GM21390 (cell line): ENCODE data around the gene SLC5A1.

Source experiments
- ATAC-seq: cut with Tn5 transposase; IDR thresholded peaks from one replicate; pipeline ENCODE4 v1.9.1; 2021; ENCODE audit not compliant: unreplicated experiment

Gene SLC5A1

DNA sequence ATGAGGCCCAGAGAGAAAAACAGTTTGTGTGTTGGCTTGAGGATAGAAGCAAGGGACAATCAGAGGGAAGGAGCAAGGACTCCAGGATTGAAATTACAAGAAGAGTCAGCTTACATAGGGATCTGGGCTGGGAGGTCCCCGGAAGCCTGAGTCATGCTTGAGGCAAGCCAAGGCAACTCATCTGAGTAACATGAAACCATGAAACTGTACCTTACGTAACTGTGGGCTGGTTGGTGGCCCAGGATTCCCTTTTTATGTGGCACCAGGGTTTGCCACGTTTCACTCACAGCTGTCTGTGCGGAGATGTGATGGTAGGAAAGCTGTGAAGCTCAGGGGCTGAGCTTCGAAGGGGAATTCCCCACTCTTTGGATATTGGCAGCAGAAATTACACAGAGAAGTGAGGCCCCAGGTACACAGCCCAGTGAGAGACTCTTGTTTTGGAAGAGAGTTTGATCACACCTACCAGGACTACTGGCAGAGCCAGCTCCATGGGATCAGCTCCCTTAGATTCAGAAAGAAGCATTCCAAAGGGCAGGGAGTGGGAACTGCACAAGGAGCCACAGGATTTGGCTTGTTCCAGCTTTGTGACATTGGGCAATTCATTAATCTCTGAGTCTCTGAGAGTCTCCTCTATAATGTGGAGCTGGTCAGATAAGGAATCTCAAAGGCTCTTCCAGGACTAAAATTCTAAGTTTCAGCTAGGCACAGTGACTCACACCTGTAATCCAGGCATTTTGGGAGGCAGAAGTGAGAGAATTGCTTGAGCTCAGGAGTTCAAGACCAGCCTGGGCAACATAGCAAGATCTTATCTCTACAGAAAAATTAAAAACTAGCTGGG is 7.8 kb downstream of the SLC5A1 start:
- ATAC-seq: no peak

DNA sequence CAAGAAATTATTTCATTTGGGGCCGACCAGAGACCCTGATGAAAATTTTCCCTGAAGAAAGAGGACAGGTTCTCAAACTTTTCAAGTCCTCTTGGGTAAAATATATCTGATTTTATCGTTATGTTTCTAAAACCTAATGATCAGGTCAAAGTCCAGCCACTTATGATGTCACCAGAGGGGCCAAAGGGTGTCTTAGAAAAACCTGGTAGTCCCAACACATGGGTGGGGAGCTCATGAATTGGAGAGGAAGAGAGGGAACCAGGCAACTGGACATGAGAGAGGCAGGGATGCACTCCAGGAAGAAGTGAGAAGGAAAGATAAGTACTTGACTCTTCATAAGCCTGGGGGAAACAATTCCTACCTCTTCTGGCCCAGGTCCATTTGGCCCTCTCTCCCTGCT is 9.2 kb downstream of the SLC5A1 start:
- ATAC-seq: no peak

DNA sequence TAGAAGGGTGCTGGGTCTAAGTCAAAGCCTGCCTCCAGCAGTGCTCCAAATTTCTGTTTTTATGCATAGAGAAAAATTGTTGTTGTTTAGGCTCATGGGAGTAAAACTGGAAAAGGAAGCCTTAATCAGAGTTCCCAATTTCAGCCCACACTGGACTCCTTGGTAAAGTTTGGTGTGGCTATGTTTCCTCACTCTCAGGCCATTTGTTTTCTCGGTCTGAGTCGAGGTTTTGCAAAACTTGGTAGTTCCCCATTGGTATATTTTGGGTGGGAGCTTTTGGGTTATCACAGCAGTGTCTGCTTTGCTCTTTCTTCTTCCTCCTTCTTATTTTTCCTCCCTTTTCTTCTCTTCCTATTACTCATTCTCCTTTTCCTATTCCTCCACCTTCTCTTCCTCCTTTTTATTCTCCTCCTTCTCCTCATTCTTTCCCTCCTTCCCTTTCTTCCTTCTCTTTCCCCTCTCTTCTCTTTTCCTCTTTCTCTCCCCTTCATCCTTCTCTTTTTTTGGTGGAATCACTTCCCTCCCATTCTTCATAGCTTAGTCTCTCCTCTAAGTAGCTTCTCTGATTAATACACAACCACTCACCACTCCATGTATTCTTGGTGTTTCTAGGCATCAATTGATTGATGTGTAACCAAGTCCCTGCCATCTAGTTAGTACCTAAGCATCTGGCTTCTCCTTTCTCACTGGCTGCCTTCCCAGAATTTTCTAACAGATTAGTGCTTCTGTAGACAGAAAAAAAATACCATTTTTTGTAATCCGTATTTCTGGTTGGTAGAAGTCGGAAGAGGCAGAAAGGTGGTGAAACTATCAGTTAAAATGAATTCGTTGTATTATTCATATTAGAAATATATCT is 10.1 kb downstream of the SLC5A1 start:
- no peak for ATAC-seq

GRCh38 chr22:32055069-32055468 is 12.0 kb downstream of the SLC5A1 start:
- no peak for ATAC-seq

DNA sequence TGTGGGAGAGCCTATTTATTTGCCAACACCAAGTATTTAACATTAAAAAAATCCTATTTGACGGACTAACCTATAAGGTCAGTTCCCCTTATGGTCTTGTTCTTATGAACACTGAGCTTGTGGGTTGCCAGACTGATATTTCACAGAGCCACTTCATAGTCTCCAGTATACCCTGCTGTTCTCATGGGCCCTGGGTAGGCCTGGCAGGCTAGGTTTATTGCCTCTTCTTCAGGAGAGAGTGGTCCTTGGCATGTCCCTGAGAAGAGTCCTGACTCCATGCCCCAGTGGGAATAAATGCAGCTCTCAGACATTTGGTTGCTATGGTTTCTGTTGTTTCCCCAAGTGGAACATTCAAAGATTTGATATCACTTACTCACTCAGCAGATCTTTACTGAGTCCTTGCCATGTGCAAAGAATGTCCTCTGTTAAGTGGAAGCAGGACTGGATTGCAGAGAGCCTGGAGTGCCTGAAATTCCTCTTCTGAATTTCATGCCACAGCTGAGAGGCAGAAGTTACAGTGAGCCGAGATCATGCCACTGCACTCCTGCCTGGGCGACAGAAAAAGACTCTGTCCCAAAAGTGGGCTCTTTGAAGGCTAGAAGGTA is 15.7 kb downstream of the SLC5A1 start:
- no peak for ATAC-seq

GRCh38 chr22:32059426-32059825 is 16.4 kb downstream of the SLC5A1 start:
- ATAC-seq: no peak

- no peak for ATAC-seq
These were observed 20.6 kb downstream of the SLC5A1 start for GRCh38 chr22:32063701-32064100.

GRCh38 chr22:32066820-32067219 is 23.8 kb downstream of the SLC5A1 start:
- ATAC-seq: no peak

DNA sequence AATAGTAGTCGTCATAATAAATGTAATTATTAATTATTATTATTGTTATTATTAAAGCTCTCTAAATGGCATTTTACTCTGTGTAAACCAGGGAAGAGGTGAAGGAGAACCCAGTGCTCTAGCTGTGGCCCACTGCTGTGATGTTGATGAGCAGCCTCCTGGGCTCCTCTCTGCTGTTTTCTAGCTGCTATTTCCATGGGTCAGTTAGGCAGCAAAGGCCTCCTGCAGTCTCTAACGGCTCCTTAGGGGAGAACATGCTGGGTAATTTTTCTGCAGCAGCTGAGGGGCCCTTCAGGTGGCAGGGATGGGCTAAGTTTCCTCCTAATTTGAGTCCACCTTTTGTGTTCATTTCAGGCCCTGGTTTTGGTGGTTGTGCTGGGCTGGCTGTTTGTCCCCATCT is 24.6 kb downstream of the SLC5A1 start:
- no peak for ATAC-seq

DNA sequence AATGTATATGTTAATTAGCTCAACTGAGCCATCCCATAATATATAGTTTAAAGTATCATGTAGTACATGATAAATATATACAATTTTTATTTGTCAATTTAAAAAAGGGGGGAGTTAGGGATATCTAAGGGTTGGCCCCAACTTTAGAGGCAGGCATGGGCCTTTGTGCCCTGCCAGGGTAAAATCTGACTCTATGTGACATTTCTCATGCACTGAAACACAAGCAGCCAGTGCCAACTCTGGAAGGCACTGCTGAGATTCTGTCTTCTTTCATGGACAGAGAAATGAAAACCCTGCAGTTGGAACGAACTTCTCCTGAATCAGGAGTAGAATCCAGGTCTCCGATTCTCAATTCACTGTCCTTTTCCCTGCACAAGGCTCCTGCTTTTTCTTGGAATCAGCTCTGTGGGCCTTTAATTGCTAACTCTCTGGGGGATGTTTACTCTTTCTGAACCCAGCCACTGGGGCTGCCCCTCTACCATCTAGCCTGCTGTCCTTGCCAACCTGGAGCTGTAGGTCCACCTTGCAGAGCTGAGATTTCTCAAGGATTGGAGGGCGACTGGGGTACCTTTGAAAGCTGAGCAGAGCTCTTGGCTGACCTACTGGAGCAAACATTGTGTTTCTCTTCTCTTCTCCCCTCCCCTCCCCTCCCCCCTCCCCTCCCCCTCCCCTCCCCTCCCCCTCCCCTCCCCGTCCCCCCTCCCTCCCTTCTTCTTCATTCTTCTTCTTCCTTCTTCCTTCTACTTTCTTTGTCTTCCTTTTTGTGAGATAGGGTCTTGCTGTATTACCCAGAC is 26.7 kb downstream of the SLC5A1 start:
- no peak for ATAC-seq

DNA sequence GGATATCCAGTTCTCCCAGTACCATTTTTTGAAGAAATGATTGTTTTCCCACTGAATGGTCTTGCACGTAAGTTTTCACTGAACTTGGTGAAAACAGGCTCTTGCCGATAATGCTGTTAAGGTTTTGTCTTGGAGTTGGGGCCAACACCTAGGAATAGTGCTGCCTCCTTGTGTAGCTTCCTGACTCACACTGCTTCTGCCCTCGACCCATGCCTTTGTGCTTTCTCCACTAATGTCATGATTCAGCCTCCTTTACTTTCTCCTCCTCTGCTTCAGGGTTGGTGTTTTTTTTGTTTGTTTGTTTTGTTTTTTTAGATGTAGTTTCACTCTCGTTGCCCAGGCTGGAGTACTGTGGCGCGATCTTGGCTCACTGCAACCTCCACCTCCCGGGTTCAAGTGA is 30.2 kb downstream of the SLC5A1 start:
- no peak for ATAC-seq

- ATAC-seq: no peak
These were observed 30.8 kb downstream of the SLC5A1 start for GRCh38 chr22:32073823-32074380.

DNA sequence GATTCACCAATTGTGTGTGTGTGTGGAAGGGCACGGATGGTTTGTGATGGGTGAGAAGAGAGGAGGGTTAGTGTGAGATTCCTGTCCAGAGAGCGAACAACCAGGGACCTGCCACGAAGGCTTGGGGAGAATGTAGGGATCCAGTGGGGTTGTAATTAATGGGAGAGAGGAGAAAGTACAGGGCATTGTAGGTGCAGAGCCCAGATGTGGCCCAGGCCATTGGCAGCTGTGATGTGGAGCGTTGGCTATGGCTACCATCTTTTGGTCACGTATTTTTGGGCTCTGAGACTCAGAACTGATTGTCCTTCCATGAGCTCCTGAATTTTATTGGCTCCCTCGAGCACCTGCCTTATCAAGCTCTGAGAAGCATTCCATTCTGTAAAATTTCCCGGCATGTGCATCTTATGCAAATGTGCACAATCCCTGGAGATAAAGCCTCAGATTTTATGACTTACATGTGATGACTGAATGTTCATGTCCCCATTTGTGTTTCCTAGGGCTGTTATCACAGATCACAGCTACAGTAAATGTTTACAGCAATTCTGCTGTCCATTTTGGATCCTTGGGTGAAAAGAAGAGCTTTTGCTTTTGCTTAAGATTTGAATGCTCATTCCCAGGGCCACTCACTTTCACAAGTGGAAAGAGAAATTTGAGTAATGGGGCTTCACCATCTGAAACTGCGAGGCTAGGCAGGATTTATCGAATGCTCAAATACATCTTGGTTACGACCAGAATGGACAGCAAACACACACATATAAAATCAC is 33.1 kb downstream of the SLC5A1 start:
- no peak for ATAC-seq

GRCh38 chr22:32076761-32077084 is 33.7 kb downstream of the SLC5A1 start:
- ATAC-seq: no peak

- ATAC-seq: no peak
These were observed 34.1 kb downstream of the SLC5A1 start for GRCh38 chr22:32077151-32077550.

DNA sequence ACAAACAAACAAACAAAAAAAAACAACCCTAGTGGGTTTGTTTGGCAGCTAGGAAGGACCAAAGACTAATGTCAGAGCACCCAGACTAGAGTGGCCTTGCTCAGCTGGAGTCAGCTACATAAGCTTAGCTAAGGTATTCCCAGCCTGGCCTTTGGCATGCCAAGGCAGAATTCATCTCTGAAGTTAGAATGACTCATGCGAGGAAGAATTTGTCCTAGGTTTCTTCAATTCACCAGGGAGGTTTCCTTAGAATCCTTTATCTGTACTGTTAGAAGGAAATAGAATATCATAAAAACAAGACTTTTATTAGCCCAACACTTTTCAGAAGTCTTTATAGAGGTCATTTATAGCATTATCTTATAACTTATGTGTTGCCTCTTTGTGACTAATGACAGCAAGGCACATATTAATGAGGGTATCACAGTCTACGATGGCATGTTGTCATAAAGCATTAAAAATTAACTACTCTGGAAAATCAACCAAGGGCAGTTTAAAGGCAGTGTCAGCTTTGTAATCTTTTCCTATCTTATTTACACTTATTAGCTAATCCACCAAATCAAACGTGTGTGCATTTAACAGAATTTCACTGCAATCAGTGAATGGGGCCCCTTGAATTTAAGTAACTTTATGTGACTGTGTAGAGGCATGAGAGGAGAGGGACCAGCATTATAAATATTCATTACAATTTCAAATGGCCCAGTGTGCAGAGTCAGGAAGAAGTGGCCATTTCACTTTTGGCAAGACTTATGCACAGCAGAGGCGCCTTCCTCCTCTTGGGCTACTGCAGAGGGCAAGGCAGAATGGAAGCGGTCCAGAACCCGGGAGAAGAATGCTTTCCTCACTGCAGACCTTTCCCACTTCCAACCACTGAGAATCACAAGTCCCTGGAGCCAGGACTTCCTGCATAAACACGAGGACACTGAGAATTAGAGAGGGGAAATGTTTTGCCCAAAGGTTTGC is 36.3 kb downstream of the SLC5A1 start:
- no peak for ATAC-seq

GRCh38 chr22:32080904-32081303 is 37.8 kb downstream of the SLC5A1 start:
- ATAC-seq: no peak

GRCh38 chr22:32082331-32082730 is 39.3 kb downstream of the SLC5A1 start:
- no peak for ATAC-seq

- ATAC-seq: no peak
These were observed 39.9 kb downstream of the SLC5A1 start for GRCh38 chr22:32083000-32083399.
